Subcutaneous adipose tissue (tissue), 4 donors: ENCODE measurements around the gene ACTL6B. TPM values are rescaled to one million over a fixed set of nuclear protein-coding genes. Genes with fewer than 3 reads are reported as not detected.

Experiments used
- CTCF ChIP-seq: fragments of 450-650 bp; IDR thresholded peaks from one replicate; pipeline ENCODE4 v1.5.1; 2016; ENCODE audit warnings: low read depth, mild to moderate bottlenecking, control low read depth, antibody characterized with exemption, moderate library complexity
- total RNA-seq, 4 donors: library from RNA; depleted of rRNA; stranded (reverse); fragments of >200 nt; gene quantifications; one replicate each; pipeline ENCODE4 v1.1.0, GENCODE V29; 2016

Gene ACTL6B
- total RNA-seq, 4 donors from 2014 or later = not detected

- no peak for TF ChIP-seq CTCF
Measured at GRCh38 chr7:100673302-100673941, 17.2 kb upstream of the ACTL6B start, which contains the start of gene GNB2. Gene GNB2 (plus strand): TSS chr7:100673740. CDS start chr7:100676266, 2,526 bp downstream.

DNA sequence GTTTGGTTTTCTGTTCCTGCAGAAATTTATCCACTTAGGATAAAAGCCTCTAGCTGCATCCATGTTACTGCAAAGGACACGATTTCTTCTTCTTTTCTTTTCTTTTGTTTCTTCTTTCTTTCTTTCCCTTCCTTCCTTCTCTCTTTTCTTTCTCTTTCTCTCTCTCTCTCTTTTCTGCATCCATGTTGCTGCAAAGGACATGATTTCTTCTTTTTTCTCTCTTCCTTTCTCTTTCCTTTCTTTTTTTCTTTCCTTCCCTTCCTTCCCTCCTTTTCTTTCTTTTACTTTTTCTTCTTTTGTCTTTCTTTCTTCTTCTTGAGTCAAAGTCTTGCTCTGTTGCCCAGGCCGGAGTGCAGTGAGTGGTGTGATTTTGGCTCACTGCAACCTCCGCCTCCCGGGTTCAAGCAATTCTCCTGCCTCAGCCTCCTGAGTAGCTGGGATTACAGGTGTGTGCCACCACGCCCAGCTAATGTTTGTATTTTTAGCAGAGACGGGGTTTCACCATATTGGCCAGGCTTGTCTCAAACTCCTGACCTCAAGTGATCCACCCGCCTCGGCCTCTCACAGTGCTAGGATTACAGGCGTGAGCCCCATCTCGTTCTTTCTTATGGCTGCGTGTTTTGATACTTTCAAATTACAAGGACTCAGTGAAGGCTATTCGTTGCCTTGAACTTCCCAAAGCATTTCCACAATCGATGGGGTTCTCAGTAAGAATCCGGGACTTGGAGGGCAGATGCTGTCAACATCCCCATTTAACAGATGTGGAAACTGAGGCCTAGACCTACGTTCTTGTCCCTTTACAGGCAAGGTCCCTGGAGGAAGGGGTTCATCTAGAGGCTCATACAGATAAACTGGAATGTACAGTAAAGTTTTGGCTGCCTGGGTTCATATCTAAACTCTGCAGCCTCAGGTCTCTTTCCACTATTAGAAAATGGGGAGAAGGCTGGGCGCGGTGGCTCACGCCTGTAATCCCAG is 15.4 kb upstream of the ACTL6B start:
- no peak for TF ChIP-seq CTCF

DNA sequence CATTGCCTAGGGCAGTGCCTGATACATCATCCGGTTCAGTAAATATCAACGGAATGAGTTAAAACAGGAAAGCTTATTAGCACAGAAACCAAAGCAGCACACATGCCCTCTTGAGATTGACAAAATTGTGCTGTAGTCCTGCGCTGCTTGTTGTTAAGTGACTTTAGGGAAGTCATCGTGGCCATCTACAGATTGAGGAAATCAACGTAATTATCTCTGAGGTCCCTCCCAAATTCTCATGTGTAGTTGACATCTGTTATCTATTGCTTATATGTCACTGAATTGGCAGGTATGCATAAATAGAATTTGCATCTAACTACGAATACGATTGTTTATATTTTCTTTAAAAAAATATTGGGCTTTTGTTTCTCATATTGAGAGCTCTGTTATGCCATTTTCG is 13.8 kb upstream of the ACTL6B start:
- no peak for TF ChIP-seq CTCF

GRCh38 chr7:100668069-100668449 is 11.8 kb upstream of the ACTL6B start:
- no peak for TF ChIP-seq CTCF

- no peak for TF ChIP-seq CTCF
Measured at GRCh38 chr7:100667331-100668068, 11.3 kb upstream of the ACTL6B start.

GRCh38 chr7:100665168-100665726 is 9.0 kb upstream of the ACTL6B start:
- TF ChIP-seq CTCF = no peak
